HEK293 (cell line): ENCODE data around the gene TSR1.

ENCODE experiments used
- EGR2 ChIP-seq: fragments of 450-650 bp; formaldehyde crosslinking; IDR thresholded peaks from 2 replicates; pipeline ENCODE4 v1.5.1; 2016; ENCODE audit warnings: low read depth, missing biosample characterization, missing genetic modification characterization
- KLF7 ChIP-seq: fragments of 450-650 bp; formaldehyde crosslinking; IDR thresholded peaks from 2 replicates; pipeline ENCODE4 v1.5.1; 2016; ENCODE audit warnings: missing biosample characterization, missing genetic modification characterization, borderline replicate concordance
- MZF1 ChIP-seq: fragments of 450-650 bp; formaldehyde crosslinking; IDR thresholded peaks from 2 replicates; pipeline ENCODE4 v1.5.1; 2017; ENCODE audit warnings: missing biosample characterization, missing genetic modification characterization, borderline replicate concordance
- PRDM6 ChIP-seq: fragments of 450-650 bp; formaldehyde crosslinking; IDR thresholded peaks from 2 replicates; pipeline ENCODE4 v1.5.1; 2017; ENCODE audit warnings: missing biosample characterization, missing genetic modification characterization
- SCRT2 ChIP-seq: fragments of 450-650 bp; formaldehyde crosslinking; IDR thresholded peaks from 2 replicates; pipeline ENCODE4 v1.5.1; 2016; ENCODE audit warnings: missing biosample characterization, missing genetic modification characterization
- TCF7L2 ChIP-seq: IDR thresholded peaks from 2 replicates; pipeline ENCODE4 v1.6.1; 2011; ENCODE audit warnings: low read depth, mild to moderate bottlenecking, inconsistent platforms, low read length, moderate library complexity, borderline replicate concordance
- ZBTB1 ChIP-seq: fragments of 450-650 bp; formaldehyde crosslinking; IDR thresholded peaks from 2 replicates; pipeline ENCODE4 v1.5.1; 2016; ENCODE audit warnings: missing biosample characterization, missing genetic modification characterization
- ZBTB48 ChIP-seq: fragments of 450-650 bp; formaldehyde crosslinking; IDR thresholded peaks from 2 replicates; pipeline ENCODE4 v1.5.1; 2016; ENCODE audit warnings: missing biosample characterization, missing genetic modification characterization
- ZBTB8A ChIP-seq: fragments of 450-650 bp; formaldehyde crosslinking; IDR thresholded peaks from 2 replicates; pipeline ENCODE4 v1.5.1; 2016; ENCODE audit warnings: missing biosample characterization, missing genetic modification characterization
- ZIC2 ChIP-seq: fragments of 450-650 bp; formaldehyde crosslinking; IDR thresholded peaks from 2 replicates; pipeline ENCODE4 v1.5.1; 2016; ENCODE audit warnings: missing biosample characterization, missing genetic modification characterization
- ZNF112 ChIP-seq: fragments of 450-650 bp; formaldehyde crosslinking; IDR thresholded peaks from 2 replicates; pipeline ENCODE4 v1.5.0; 2017; ENCODE audit warnings: missing biosample characterization, missing genetic modification characterization
- ZNF148 ChIP-seq: fragments of 450-650 bp; formaldehyde crosslinking; IDR thresholded peaks from 2 replicates; pipeline ENCODE4 v1.5.0; 2017; ENCODE audit warnings: missing biosample characterization, missing genetic modification characterization, borderline replicate concordance
- ZNF169 ChIP-seq: fragments of 450-650 bp; formaldehyde crosslinking; IDR thresholded peaks from 2 replicates; pipeline ENCODE4 v1.5.1; 2016; ENCODE audit warnings: missing biosample characterization, missing genetic modification characterization
- ZNF2 ChIP-seq: fragments of 450-650 bp; formaldehyde crosslinking; IDR thresholded peaks from 2 replicates; pipeline ENCODE4 v1.5.1; 2016; ENCODE audit warnings: missing biosample characterization, missing genetic modification characterization
- ZNF239 ChIP-seq: fragments of 450-650 bp; formaldehyde crosslinking; IDR thresholded peaks from 2 replicates; pipeline ENCODE4 v1.5.1; 2016; ENCODE audit warnings: missing biosample characterization, missing genetic modification characterization
- ZNF266 ChIP-seq: fragments of 450-650 bp; formaldehyde crosslinking; IDR thresholded peaks from 2 replicates; pipeline ENCODE4 v1.5.1; 2016; ENCODE audit warnings: missing biosample characterization, missing genetic modification characterization, low read depth
- ZNF311 ChIP-seq: fragments of 450-650 bp; formaldehyde crosslinking; IDR thresholded peaks from 2 replicates; pipeline ENCODE4 v1.5.1; 2017; ENCODE audit warnings: missing biosample characterization, missing genetic modification characterization, borderline replicate concordance
- ZNF366 ChIP-seq: fragments of 450-650 bp; formaldehyde crosslinking; conservative IDR thresholded peaks from 2 replicates; pipeline ENCODE4 v1.5.1; 2016; ENCODE audit warnings: missing biosample characterization, missing genetic modification characterization
- ZNF433 ChIP-seq: fragments of 450-650 bp; formaldehyde crosslinking; IDR thresholded peaks from 2 replicates; pipeline ENCODE4 v1.5.1; 2016; ENCODE audit warnings: missing biosample characterization, missing genetic modification characterization, low read depth
- ZNF501 ChIP-seq: fragments of 450-650 bp; formaldehyde crosslinking; IDR thresholded peaks from 2 replicates; pipeline ENCODE4 v1.5.1; 2016; ENCODE audit warnings: missing biosample characterization, missing genetic modification characterization
- ZNF585B ChIP-seq: fragments of 450-650 bp; formaldehyde crosslinking; IDR thresholded peaks from 2 replicates; pipeline ENCODE4 v1.5.1; 2016; ENCODE audit warnings: missing biosample characterization, missing genetic modification characterization
- ZNF654 ChIP-seq: fragments of 450-650 bp; formaldehyde crosslinking; IDR thresholded peaks from 2 replicates; pipeline ENCODE4 v1.5.1; 2016; ENCODE audit warnings: low read depth, missing biosample characterization, missing genetic modification characterization
- ZNF660 ChIP-seq: fragments of 450-650 bp; IDR thresholded peaks from 2 replicates; pipeline ENCODE4 v1.5.1; 2018; ENCODE audit warnings: missing biosample characterization, mild to moderate bottlenecking, missing genetic modification characterization
- ZNF670 ChIP-seq: fragments of 450-650 bp; formaldehyde crosslinking; IDR thresholded peaks from 2 replicates; pipeline ENCODE4 v1.5.1; 2016; ENCODE audit warnings: missing biosample characterization, missing genetic modification characterization, low read depth
- ZNF677 ChIP-seq: fragments of 450-650 bp; IDR thresholded peaks from 2 replicates; pipeline ENCODE4 v1.5.0; 2018; ENCODE audit warnings: missing biosample characterization, mild to moderate bottlenecking, missing genetic modification characterization, moderate library complexity
- ZNF791 ChIP-seq: fragments of 450-650 bp; formaldehyde crosslinking; IDR thresholded peaks from 2 replicates; pipeline ENCODE4 v1.5.1; 2016; ENCODE audit warnings: missing biosample characterization, missing genetic modification characterization
- TF ChIP-seq, protein P1 (sequence below): fragments of 450-650 bp; formaldehyde crosslinking; IDR thresholded peaks from 2 replicates; pipeline ENCODE4 v1.5.1; 2016; ENCODE audit warnings: missing biosample characterization, missing genetic modification characterization
- TF ChIP-seq, protein P2 (sequence below): fragments of 450-650 bp; formaldehyde crosslinking; IDR thresholded peaks from 2 replicates; pipeline ENCODE4 v1.5.1; 2016; ENCODE audit warnings: missing biosample characterization, missing genetic modification characterization
- TF ChIP-seq, protein P3 (sequence below): fragments of 450-650 bp; formaldehyde crosslinking; IDR thresholded peaks from 2 replicates; pipeline ENCODE4 v1.5.1; 2016; ENCODE audit warnings: missing biosample characterization, missing genetic modification characterization, borderline replicate concordance
- TF ChIP-seq, protein P4 (sequence below): fragments of 450-650 bp; formaldehyde crosslinking; IDR thresholded peaks from 2 replicates; pipeline ENCODE4 v1.5.1; 2017; ENCODE audit warnings: missing biosample characterization, missing genetic modification characterization

The TSR1 gene

DNA sequence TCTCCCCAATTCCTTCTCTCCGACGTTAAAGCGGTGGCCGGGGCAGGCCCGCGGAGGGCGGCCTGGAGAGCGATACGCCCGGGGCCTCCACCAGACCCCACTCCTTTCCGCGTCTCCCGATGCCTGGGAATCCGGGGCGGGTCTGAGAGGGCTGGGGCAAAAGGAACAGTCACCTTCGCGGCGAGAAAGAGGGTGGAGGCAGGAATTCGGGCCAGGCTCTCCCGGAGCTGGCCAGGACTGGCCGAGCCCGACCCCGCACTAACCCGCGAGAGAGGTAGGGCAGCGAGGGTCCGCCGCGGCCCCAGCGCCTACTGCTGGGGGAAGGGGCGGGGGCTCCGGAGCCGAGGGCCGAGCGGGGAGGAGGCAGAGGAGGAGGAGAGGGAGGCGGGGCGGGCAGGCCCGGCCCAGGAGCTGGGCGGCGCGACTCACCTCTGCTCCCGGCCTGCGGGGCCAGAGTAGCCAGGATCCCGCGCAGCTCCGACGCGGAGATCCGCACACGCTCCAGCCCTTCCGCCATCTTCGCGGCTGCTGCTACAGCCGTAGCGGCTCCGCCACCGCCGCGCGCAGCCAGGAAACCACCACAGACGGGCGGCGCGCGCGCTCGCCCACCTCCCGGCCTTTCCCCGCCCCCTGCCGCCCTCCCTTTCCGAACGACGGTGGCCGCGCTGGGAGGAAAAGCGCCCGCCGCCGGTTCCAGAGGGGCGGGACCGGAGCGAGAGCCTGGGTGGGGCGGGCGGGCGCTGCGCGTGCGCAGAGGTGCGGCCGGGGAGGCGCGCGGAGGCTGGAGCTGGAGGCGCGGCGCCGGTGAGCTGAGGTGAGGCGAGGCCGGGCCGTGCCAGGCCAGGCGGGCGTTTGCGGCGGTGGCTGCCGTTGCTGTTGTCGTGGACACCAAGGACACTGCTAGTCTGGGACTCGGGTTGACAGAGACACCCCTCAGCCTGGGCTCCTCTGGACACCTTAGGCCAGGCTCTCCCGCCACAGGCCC is 32.8 kb downstream of the TSR1 start, which contains the start of the genes SMG6 and SRR (continued):
- TF ChIP-seq, protein P1, sequence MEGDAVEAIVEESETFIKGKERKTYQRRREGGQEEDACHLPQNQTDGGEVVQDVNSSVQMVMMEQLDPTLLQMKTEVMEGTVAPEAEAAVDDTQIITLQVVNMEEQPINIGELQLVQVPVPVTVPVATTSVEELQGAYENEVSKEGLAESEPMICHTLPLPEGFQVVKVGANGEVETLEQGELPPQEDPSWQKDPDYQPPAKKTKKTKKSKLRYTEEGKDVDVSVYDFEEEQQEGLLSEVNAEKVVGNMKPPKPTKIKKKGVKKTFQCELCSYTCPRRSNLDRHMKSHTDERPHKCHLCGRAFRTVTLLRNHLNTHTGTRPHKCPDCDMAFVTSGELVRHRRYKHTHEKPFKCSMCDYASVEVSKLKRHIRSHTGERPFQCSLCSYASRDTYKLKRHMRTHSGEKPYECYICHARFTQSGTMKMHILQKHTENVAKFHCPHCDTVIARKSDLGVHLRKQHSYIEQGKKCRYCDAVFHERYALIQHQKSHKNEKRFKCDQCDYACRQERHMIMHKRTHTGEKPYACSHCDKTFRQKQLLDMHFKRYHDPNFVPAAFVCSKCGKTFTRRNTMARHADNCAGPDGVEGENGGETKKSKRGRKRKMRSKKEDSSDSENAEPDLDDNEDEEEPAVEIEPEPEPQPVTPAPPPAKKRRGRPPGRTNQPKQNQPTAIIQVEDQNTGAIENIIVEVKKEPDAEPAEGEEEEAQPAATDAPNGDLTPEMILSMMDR (tag by site-specific recombination) = peak; percentile 33; the same call in 1 of the 2 replicates
- TF ChIP-seq ZNF677 (tag by site-specific recombination) (no peak), ZBTB8A (tag by site-specific recombination) (peak; percentile 78), ZNF366 (tag by site-specific recombination) (no peak), ZIC2 (tag by site-specific recombination) (no peak), ZBTB48 (no peak), ZNF791 (tag by site-specific recombination) (no peak), ZBTB1 (tag by site-specific recombination) (no peak), ZNF585B (tag by site-specific recombination) (no peak), ZNF148 (tag by site-specific recombination) (no peak), ZNF239 (tag by site-specific recombination) (no peak), ZNF670 (tag by site-specific recombination) (no peak), ZNF169 (tag by site-specific recombination) (no peak), ZNF2 (tag by site-specific recombination) (0 out of 2 replicates have a peak, but pooled peaks have one; percentile 27), EGR2 (tag by site-specific recombination) (peak; percentile 81; the same call in 1 of the 2 replicates), ZNF311 (tag by site-specific recombination) (no peak), ZNF112 (tag by site-specific recombination) (no peak), ZNF266 (tag by site-specific recombination) (no peak), PRDM6 (tag by site-specific recombination) (no peak), ZNF501 (tag by site-specific recombination) (peak; percentile 54; the same call in 1 of the 2 replicates), SCRT2 (tag by site-specific recombination) (no peak), KLF7 (tag by site-specific recombination) (peak; percentile 57; the same call in 1 of the 2 replicates), ZNF654 (tag by site-specific recombination) (no peak), MZF1 (no peak), ZNF660 (tag by site-specific recombination) (no peak), TCF7L2 (no peak), ZNF433 (tag by site-specific recombination) (no peak)
- TF ChIP-seq, protein P2, sequence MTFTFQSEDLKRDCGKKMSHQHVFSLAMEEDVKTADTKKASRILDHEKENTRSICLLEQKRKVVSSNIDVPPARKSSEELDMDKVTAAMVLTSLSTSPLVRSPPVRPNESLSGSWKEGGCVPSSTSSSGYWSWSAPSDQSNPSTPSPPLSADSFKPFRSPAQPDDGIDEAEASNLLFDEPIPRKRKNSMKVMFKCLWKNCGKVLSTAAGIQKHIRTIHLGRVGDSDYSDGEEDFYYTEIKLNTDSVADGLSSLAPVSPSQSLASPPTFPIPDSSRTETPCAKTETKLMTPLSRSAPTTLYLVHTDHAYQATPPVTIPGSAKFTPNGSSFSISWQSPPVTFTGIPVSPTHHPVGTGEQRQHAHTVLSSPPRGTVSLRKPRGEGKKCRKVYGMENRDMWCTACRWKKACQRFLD (tag by site-specific recombination) = no peak
- TF ChIP-seq, protein P3, sequence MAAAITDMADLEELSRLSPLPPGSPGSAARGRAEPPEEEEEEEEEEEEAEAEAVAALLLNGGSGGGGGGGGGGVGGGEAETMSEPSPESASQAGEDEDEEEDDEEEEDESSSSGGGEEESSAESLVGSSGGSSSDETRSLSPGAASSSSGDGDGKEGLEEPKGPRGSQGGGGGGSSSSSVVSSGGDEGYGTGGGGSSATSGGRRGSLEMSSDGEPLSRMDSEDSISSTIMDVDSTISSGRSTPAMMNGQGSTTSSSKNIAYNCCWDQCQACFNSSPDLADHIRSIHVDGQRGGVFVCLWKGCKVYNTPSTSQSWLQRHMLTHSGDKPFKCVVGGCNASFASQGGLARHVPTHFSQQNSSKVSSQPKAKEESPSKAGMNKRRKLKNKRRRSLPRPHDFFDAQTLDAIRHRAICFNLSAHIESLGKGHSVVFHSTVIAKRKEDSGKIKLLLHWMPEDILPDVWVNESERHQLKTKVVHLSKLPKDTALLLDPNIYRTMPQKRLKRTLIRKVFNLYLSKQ (tag by site-specific recombination) = no peak
- TF ChIP-seq, protein P4, sequence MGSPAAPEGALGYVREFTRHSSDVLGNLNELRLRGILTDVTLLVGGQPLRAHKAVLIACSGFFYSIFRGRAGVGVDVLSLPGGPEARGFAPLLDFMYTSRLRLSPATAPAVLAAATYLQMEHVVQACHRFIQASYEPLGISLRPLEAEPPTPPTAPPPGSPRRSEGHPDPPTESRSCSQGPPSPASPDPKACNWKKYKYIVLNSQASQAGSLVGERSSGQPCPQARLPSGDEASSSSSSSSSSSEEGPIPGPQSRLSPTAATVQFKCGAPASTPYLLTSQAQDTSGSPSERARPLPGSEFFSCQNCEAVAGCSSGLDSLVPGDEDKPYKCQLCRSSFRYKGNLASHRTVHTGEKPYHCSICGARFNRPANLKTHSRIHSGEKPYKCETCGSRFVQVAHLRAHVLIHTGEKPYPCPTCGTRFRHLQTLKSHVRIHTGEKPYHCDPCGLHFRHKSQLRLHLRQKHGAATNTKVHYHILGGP (tag by site-specific recombination) = no peak
